OCI-M2 (cell line): ENCODE measurements around the gene SEMA3F.

Experiments
- DNase-seq: peaks from one replicate; lab custom pipeline; 2025; ENCODE audit not compliant: unreplicated experiment; lab: John Stamatoyannopoulos, UW

SEMA3F gene

DNA sequence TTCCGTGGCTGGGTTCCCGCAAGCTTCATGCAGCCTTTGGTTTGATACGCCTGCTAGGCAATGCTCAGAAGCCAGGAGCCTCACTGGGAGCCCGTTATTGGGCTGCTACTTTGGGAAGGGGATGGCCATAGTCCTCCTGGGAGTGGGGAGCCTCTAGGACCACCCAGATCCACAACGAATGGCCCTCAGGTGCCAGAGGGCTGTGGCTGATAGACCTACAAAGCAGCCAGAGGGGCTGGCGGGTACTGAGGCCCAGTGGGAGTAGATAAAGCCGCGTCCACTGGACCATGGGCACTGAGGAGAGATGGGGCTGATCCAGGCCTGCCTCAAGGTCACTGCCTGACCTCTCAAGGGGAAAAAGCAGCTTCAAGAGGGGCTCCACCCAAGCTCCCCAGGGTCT is 37.0 kb downstream of the SEMA3F start:
- DNase-seq, result no peak

DNA sequence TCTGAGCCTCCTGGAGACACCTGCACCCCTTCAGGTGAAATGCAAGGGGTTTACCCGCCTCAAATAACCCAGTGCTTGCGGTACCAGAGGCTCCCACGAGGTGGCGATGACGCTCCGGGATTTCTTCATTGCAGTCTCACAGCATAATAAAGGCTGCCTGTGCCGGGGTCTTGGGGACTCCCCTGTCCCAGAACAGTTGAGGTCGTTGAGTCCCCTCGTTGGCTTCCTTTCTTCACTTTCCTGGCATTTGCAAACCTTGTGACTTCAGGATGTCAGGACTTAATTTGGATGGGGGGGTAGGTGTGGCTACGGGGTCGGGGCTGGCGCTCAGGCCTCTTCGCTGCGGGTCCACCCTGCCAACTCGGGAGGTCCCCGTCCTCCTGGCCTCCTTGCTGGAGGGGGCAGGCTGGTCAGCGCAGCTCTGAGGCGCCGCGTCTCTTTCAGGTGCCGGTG is 37.6 kb downstream of the SEMA3F start:
- peak; percentile 39 for DNase-seq

DNA sequence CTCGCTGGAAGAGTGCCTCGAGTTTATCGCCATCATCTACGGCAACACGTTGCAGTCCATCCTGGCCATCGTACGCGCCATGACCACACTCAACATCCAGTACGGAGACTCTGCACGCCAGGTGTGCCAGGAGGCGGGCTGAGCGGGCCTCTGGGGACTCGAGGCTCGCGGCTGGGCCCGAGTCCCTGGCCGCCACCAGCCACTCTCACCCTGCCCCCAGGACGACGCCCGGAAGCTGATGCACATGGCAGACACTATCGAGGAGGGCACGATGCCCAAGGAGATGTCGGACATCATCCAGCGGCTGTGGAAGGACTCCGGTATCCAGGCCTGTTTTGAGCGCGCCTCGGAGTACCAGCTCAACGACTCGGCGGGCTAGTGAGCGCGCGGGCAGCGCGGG is 38.2 kb downstream of the SEMA3F start:
- DNase-seq, result no peak

DNA sequence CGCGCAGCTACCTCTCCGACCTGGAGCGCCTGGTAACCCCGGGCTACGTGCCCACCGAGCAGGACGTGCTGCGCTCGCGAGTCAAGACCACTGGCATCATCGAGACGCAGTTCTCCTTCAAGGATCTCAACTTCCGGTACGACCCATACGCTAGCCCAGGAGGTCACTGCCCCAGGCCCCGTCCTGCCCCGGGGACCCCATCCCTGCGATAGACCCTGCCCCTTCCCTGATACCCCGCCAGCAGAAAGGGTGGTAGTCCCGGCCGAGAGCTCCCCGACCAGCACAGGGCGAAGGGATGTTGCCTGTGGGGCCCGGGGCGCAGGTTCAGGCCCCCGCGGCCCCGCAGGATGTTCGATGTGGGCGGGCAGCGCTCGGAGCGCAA is 38.6 kb downstream of the SEMA3F start:
- no peak for DNase-seq

DNA sequence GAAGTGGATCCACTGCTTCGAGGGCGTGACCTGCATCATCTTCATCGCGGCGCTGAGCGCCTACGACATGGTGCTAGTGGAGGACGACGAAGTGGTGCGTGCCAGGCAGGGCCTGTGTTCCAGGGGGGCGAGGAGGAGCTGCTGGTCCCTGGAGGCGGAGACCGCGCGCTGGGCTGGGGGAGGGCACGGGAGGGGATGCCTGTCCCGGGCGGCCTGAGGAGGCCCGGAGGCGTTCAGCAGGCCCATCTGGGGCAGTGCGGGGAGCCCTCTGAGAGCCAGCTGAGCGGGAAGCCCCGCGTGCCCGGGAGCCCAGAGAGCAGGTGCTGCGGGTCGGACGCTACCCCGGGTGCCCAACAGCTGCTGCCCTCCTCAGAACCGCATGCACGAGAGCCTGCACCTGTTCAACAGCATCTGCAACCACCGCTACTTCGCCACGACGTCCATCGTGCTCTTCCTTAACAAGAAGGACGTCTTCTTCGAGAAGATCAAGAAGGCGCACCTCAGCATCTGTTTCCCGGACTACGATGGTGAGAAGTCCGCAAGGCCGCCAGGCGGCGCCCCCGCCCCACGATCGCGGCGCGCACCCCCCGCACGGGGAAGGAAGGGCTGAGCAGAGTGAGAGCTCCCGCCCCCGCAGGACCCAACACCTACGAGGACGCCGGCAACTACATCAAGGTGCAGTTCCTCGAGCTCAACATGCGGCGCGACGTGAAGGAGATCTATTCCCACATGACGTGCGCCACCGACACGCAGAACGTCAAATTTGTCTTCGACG is 39.2 kb downstream of the SEMA3F start:
- DNase-seq, result no peak

DNA sequence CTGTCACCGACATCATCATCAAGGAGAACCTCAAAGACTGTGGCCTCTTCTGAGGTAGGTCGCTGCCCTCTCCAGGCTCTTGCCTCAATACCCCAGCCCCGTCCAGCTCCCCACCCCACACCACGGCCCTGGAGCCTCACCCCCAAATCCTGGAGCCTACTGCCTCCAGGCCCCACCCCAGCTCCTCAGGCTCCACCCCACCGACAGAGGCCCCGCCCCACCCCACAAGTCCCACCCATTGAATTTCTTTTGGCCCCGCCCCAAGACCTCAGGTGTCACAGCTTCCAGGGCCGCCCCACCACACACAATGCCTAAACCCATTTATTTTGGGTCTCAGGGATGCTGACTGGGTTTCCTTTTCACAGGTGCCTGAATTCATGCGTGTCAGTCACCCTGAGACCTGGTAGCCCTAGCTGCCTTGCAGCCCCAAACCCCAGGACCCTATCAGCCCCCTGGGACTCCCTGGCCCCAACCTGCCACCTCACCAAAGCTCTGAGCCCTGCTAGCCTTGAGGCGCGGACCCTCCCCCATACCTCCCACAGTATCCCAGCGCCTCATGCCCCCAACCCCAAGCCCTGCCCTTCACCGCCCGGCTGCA is 39.9 kb downstream of the SEMA3F start:
- no peak for DNase-seq

DNA sequence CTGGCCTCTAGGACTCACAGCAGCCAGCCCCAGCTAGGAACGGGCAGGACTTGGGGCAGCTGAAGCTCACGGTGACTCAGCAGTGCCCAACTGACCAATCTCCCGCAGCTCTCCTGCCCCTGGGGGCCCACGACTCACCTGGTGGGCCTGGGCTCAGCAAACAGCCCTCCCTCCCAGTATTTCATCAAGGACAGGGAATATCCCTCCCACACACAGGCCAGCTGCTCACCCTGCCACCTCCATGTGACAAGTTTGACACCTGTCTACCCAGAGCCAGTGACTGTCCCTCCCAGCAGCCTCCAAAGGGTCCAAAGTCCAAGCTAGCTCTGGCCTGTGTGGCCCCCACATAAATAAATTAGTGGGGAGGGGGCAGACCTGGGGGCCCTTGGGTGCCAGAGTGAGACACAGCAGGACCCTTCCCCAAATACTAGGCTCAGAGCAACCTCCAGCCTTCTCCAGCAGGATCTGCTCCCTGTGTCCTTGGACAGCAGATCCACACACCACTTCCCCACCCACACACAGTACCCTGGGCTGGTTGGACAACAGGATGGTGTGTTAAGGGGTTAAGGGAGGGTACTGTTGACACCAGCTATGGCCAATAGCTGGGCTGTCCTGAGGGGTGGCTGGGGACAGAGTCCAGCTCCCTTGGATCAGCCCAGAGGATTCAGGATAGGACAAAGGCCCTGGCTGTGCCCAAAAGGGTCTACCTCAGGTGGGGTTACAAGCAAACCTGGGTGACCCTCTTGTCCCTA is 40.6 kb downstream of the SEMA3F start:
- no peak for DNase-seq

DNA sequence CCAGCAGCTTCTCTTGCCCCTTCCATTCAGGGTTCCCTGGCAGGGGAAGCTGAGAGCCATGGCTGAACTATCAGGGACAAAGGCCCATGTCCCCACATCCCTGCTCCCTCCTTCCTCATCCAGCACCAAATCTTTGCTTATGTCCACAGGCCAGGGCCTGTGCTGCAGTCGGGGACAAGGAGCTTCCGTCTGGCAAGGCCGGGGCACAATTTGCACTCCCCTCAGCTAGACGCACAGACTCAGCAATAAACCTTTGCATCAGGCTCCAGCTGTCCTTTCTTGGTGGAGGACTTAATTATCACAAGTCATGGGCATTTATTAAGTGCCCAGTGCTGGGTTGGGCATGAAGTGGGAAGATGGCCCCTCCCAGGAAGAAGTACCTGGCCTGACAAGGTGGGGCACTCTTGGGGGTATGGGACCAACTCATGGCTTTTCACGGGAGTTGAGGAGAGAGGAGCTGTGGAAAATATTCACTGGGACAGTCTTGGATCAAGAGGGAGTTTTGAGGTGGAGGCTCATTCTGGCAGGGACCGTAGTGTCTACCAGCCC is 41.2 kb downstream of the SEMA3F start:
- DNase-seq, result no peak

DNA sequence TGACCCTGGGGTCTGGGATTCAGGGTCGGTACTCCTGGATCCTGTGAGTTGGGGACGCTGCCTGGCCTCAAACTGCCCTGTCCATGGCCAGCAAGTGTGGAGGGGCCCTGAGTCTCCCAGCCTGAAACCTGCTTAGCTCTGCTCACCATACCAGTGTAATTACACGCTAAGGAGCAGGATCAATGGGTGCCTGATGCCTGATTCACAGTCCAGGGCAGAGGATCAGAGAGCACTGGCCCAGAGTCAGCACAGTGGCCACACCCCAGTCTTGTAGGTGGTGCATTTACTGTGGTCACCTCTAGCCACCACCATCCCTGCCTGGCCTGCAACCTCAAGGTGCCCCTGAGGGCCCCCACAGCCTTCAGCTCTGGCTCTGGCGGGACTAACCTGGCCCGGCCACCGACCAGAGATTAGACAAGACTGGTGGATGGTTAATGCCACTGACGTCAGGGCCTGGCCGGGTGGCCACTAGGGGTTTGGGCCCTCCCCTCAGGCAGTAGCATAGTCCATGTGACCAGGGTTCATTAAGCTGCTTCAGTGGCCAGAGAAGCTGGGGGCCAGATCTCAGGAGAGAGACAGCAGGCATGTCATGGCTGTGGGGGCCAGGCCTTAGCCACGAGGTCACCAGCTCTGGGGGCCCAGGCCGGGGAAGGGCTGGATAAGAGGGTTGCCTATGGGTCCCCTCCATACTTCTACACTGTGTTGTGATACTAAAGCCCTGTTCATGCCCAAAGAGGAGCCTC is 46.6 kb downstream of the SEMA3F start:
- DNase-seq, result no peak

DNA sequence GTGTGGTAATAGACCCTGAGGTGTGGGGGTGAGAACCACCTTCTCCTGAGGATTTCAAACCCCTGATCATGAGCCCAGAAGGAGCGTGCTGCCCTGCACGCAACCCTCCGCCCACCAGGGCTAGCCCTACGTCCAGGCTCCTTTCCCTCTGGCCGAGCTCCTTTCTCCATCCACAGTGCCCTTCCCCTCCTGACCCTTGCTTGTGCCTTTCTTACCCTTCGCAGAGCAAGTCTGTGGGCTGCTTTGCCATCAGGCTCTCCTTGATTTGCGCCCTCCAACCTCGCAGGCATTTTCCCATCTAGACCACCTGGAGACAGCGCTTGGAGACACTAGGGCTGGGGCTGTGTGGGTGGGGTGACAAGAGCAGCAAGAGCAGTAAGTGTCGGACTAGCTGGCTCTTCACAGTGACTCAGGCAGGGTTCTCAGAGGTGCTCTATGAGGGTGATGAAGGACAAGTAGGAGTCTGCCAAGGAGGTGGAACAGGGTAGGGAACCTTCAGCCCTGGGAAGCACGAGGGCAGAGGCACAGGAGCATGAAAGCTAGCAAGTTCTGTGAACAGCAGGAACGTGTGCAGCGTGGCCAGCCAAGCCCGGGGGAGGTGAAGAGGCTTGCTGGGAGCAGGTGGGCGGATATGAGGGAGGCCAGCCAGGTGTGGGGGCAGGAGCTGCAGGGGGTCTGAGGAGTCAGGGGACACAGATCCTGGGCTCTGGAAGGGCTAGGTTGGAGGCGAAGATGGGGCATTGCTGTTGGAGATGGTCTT is 47.4 kb downstream of the SEMA3F start:
- DNase-seq, result no peak

DNA sequence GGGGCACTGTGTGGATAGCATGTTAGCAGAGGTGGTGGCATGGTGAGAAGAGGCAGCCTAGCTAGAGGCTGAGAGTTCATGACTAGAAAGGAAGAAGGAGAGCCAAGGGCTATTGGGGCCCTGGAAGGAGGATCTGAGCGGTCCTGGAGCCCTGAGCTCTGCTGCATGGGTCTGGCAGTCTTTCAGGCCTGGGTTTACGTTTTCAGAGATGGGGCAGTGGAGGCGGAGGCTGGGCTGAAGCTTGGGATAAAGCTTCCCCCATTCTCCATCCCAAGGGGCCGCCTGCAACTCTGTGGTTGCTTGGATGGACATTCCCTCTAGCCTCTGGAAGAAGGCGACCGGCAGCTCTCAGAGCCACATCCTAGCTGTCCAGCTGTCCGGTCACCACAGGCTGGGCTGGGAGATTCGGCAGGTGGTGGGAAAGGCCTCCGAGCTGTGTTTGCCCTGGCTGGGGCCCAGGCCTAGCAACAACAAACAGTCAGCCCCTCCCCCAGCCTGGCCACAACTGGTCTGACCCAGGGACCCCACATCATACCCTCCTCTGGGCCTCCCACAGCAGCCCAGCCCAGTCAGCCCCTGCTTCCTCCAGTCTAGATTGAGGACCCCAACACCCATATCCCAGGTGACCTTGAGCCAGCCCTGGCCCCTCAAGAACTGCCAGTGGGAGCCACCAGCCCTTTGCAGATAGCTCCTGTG is 48.1 kb downstream of the SEMA3F start:
- no peak for DNase-seq

DNA sequence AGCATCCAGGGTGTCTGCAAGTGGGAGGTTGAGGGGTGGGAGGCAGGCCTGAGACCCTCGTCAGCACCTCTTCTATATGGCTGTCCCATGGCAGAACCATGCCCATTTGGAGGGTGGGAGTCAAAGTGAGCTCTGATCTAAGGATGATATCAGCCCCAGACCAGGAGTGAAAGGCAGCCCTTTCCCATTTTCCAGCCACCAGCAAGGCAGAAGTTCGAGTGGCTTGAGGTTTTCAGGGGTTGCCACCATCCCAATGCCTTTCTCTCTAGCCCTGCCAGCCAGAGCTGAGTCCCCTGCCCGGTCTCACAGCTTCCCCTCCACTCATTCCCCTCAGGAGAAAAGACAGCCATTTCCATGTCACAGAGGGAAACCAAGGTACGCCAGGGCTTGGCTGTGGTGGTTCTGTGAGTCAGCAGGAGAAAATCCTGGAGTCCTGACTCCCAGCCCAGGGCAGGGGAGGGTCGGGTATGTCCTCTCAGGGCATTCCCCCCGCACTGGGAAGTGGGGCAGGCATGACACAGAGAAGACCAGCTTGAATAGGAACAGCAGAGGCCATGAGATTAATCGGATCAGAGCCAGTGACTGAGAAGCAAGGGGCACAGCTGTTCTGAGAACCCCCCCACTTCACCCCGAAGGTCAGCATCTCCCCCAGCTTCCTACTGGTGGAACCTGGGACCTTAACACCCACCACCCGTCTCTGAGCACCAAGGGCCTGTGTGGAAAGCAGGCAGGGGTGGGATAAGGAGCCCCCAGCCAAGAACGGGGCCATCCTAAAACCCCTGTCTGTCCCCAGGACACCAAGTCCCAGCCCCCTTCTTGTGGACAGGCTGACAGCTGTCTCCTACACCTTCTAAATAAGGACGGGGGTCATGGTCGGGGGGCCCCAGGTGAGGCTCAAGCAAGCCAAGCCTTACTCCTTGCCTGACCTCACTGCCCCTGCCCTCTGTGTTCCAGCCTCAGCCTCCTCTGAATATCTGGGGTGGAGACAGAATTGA is 49.0 kb downstream of the SEMA3F start:
- no peak for DNase-seq

DNA sequence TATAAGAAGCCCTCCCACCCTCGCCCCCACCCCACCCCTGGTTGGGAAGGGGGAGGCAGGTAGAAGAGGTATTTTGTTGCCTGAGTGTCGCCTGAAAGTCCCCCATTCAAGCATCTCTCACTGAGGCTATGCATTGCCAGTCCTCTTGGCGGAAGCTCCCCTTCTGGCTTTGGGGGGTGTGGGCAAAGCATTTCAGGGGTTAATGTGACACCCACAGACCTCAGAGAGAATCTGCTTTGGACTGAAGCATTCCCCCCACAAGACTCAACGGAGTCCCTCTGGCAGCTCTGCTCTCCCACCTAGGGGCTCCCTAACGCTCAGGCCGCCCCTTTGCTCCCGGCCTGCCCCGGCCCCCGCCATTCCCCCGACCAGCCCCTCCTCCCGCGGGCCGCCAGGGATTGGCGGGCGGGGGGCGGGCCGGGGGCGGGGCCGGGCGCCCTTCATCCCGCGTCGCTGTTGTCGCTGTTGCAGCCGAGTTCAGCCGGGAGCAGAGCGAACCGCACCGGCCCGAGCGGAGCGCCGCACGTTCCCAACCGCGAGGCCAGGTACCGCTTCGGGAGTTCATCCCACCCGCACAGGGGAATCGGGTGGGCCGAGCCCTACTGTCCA is 49.8 kb downstream of the SEMA3F start, which contains the start of gene SLC38A3:
Gene SLC38A3, plus strand, starts transcription at position 468 of the 609 bp plus-strand sequence. CDS start 8,929 bp downstream, outside the sequence.
- peak; percentile 18 for DNase-seq

DNA sequence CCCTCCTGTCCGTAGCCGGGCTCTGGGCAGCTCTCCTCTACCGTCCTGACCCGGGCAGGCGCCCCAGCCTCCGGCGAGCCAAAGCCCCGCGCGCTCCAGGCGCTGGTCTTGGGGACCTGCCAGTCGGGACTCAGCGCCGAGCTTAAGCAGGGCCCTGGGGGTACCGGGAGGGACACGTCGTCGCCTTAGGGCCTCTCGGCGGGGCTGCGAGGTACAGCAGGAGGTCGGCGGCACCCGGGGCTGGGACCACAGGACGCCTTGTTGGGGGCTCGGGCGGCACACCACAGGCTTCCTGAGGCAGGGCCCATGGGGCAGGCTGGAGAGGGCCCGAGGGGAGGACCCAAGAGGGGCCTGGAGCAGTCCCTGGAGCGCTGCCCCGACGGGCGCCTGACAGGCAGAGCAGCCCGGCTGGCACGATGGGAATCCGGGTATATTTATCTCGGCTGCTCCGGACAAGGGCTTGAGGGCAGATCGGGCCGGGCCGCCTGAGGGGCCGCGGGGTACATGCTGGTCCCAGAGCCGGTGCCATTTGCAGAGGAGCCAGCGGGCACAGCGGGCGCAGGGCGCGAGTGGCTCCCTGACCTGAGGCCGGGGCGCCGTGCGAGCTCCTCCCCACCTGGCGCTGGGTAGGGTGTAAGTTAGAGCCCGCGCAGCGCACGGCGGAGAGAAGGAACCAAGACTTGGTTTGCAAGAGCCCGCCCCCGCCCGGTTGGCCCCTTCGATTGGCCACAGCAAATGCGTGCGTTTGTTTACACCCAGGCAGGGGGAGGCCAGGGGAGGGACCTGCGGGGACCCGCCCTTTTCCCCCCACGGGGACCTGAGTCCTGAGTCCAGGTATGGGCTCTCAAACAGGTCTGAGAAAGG is 50.5 kb downstream of the SEMA3F start:
- DNase-seq, result no peak

DNA sequence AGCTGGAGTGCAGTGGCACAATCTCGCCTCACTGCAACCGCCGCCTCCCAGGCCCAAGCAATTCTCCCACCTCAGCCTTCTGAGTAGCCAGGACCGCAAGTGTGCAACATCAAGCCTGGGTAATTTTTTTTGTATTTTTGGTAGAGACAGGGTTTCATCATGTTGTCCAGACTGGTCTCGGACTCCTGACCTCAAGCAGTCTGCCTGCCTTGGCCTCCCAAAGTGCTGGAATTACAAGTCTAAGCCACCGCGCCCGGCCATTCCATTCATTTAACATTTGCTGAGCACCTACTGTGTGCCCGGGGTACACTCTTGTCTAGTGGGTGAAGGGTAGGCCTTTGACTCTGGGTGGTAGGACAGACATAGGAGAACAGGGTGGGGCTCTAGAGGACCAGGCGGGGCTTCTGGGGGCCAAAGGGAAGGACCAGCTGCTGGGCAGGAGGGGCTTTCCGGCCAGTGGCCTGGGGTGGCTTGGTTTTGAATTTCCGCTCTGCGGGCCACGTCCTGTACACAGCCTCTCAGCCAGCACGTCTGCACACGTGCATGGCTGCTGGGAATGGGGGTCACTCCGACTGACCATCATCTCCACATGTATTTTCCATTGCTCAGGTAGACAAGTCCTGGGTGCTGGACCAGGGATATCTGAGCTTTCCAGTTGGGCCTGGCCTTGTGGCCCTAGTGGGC is 52.4 kb downstream of the SEMA3F start:
- no peak for DNase-seq

DNA sequence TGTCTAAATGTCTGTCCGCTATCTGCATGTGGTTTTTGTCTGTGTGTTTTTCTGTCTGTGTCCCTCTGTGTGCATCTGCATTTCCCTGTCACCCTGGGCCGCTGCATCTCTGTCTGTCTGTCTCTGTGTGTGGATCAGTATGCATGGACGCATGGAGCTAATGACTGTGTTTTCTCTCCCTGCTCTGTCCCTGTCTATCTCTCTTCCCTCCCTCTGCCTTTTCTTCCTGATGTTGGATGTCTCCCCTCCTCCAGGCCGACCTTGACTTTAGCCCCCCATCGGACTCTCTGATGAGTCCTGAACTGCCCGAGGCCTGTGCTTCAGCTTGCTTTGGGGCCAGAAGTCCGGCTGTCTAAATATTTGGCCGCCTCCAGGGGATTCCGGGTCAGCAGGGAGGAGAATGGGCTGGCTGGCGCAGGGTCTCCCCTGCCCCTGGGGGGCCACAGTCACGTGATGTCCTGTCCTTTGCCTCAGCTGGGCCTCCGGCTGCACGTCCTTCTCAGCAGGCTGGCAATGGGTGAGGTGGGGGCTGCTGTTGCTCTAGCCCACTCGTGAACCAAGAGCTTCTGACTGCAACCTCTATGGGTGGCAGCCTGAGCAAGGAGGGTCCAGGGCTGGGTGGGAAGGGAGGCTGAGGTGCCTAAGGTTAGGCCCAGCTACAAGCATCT is 53.7 kb downstream of the SEMA3F start:
- no peak for DNase-seq
